Stimulated activated CD4-positive, alpha-beta T cell treated with anti-CD3 and anti-CD28 coated beads, Interleukin-4, amount 100 ng/mL, for 24 hours (primary cell): ENCODE measurements around the gene DDX39B.

Source experiments
- DNase-seq: peaks from one replicate; pipeline ENCODE4 v3.0.0-alpha.2; 2020

Gene DDX39B

DNA sequence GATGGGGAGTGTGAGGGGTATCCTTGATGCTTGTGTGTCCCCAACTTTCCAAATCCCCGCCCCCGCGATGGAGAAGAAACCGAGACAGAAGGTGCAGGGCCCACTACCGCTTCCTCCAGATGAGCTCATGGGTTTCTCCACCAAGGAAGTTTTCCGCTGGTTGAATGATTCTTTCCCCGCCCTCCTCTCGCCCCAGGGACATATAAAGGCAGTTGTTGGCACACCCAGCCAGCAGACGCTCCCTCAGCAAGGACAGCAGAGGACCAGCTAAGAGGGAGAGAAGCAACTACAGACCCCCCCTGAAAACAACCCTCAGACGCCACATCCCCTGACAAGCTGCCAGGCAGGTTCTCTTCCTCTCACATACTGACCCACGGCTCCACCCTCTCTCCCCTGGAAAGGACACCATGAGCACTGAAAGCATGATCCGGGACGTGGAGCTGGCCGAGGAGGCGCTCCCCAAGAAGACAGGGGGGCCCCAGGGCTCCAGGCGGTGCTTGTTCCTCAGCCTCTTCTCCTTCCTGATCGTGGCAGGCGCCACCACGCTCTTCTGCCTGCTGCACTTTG, 33.6 kb upstream of the DDX39B start, which contains the start of gene TNF:
Gene TNF (plus strand): TSS at position 231 of the 567 bp plus-strand sequence. CDS start 177 bp downstream, at position 408.
- DNase-seq = peak; percentile 90

- DNase-seq = peak; percentile 63
Observed at GRCh38 chr6:31574106-31575061, 32.6 kb upstream of the DDX39B start.

DNA sequence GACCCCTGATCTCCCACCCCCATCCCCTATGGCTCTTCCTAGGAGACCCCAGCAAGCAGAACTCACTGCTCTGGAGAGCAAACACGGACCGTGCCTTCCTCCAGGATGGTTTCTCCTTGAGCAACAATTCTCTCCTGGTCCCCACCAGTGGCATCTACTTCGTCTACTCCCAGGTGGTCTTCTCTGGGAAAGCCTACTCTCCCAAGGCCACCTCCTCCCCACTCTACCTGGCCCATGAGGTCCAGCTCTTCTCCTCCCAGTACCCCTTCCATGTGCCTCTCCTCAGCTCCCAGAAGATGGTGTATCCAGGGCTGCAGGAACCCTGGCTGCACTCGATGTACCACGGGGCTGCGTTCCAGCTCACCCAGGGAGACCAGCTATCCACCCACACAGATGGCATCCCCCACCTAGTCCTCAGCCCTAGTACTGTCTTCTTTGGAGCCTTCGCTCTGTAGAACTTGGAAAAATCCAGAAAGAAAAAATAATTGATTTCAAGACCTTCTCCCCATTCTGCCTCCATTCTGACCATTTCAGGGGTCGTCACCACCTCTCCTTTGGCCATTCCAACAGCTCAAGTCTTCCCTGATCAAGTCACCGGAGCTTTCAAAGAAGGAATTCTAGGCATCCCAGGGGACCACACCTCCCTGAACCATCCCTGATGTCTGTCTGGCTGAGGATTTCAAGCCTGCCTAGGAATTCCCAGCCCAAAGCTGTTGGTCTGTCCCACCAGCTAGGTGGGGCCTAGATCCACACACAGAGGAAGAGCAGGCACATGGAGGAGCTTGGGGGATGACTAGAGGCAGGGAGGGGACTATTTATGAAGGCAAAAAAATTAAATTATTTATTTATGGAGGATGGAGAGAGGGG, 31.7 kb upstream of the DDX39B start:
- no peak for DNase-seq

- DNase-seq = peak; percentile 81
Observed at GRCh38 chr6:31572041-31572911, 30.5 kb upstream of the DDX39B start, which contains the start of gene LTA. LTA (plus strand) TSS chr6:31572289; CDS start chr6:31572743, 454 bp downstream.

- no peak for DNase-seq
Observed at GRCh38 chr6:31569861-31570536, 28.2 kb upstream of the DDX39B start.

DNA sequence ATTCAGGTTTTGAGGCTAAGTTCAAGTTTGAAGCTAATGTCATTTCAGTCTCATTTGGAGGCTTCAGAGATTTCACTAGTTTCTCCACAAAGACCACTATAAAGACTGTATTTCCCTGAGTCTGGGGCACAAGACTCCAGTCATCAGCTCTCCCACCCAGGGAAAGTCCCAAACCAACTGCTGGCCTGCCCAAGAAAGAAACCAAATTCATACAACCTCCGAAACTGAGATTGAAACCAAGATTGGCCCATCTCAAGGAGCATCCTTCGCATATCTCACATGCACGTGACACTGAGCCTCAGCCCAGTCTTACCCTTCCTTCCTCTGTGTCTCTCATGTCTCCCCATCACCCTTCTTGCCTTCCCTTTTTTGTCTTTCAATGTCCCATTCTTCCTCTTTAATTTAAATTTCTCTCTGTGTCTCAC, 26.7 kb upstream of the DDX39B start:
- peak; percentile 83 for DNase-seq

DNA sequence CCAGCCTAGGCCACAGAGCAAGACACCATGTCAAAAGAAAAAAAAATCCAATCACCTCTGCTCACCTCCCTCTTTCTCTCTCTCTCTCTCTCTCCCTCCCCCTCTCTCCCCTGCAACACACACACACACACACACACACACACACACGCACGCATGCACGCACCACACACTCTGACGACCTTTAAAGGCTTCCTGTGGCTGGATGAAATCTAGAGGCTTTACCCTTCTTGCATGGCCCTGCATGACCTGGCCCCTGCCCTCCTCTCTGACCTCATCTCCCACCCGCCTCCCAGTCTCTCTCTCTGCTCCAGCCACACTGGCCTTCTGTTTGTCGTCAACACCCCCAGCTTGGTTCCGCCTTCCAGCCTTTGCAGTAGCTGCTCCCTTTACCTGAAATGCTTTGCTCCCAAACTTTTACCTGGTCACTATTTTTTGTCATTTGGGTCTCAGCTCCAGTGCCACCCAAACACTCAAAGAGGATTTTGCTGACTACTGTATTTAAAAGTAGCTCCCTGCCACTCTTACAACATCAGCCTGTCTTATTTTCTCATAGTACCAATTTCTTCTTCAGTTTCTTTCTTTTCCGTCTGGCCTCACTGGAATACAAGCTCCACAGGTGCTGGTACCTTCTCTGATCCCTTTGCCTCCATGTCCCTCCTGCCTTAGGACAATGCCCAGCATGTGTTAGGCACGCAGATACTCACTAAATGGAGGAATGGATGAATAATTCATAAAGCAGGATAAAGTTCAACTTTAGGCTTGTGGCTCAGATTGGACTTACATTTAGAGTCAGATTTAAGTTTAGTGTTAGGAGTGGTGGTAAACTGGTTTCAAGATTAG, 25.9 kb upstream of the DDX39B start:
- DNase-seq = no peak

DNA sequence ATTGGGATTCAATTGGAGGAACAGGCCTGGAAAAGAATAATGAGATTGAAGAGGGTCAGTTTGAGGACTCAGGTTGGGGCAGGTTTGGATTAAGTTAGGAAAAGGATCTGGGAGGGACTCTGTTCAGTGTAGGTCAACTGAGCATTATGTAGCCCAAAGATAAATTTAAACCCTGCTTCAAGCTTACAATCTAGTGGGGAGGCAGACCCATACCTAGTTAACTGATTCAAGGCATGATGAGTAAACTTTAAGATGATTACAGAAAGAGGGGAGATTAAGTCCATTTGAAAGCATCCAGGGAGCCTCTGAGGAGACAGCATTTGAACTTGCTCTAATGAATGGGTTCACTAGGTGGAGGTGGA, 18.9 kb upstream of the DDX39B start:
- DNase-seq = no peak

- DNase-seq = peak; percentile 56
Observed at GRCh38 chr6:31559958-31560696, 18.3 kb upstream of the DDX39B start.

DNA sequence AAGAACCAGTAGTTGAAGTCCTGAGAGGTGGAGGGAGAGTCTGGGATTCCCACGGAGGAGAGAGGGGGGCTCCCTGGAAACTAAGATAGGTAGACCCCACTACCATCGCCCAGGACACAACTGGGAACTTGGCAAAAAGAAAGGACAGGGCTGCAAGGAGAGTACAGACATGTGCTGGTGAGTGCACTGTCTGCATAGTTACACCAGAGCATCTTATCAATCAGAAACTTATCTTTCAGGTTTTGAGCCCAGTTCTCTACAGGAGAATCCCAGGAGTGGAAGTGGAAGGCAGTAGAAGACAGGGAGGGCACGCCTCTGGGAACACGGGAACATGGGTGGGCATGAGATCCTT, 17.8 kb upstream of the DDX39B start:
- DNase-seq = no peak

DNA sequence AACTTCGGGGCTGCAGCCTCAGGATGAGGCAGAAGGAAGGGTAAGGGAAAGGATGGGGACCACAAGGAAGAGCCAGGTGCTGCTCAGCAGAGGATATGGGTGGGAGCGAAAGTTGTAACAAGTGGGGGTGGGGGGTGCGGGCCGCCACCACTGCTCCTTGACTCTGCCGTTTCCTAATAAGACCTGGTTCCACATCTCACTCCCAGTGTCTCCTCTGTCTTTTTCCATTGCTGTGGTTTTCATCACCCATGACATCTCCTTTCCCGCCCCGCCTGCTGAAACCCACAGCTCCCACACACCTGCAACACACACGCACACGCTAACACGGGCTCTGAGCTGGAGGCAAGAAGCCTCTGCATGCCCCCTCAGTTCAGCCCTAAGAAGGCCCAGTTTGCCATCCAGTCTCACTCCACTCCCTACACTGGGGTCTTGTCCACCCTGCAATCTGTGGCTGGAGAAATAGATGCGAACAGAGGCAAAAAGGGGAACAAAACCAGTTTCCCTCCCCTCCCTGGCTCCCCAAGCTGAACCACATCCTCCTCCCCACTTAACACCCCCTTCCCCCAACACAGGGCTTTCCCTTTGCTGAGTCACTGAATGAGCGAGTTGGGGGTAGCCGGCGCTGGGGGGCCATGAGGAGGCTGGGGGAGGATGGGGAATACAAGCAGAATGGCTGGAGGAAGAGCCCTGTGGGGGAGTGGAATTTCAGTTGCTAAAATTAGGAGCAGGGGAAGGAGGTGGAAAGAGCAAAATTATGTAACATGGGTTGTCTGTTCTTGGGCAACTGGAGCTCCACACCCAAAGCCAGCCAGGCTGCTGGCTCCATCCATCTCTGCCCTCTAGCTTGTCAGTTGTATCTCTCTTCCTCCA, 17.1 kb upstream of the DDX39B start:
- DNase-seq = peak; percentile 80

DNA sequence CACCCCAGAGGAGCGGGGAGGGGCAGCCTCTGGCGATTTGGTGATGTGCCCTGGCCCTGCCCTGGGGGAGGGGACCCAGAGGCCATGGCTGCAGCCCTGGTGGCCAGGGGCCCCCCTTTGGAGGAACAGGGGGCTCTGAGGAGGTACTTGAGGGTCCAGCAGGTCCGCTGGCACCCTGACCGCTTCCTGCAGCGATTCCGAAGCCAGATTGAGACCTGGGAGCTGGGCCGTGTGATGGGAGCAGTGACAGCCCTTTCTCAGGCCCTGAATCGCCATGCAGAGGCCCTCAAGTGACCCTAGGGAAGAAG, 16.5 kb upstream of the DDX39B start:
- DNase-seq = no peak

- no peak for DNase-seq
Observed at GRCh38 chr6:31557443-31558317, 15.9 kb upstream of the DDX39B start.

DNA sequence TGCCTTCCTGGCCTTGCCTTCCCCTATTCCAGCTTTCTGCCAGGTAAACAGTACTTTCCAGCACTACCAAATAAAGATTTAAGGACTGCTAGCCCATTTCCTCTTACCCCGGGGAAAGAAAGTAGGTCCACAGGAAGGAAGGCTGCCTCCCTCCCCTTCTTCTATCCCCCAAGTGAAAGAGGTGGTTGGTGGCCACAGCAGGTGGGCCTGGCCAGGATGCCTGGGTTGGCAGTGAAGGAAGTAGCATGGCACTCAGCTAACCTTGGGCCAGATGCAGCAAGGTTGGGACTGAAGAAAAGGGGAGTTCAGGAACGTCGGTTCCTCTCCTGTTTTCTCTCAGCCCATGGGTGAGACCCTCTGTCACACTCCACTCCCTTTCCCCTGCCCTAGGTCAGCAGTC, 14.5 kb upstream of the DDX39B start:
- no peak for DNase-seq

- peak; percentile 77 for DNase-seq
Observed at GRCh38 chr6:31551371-31551770, 9.6 kb upstream of the DDX39B start.

DNA sequence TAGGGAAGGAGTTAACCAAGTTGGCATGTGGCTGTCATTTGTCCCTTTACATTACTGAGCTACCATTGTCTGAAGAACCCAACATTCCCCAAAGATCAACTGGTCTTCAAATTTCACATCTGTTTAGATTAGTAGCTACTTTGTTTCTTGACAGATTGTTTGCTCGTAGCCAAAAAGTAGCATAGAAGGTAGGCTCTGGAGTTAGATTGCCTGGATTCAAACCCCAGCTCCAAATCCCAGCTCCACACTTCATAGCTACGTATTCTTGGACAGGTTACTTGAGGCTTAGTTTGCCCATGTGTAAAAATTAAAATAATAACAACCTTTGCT, 6.7 kb upstream of the DDX39B start:
- DNase-seq = no peak

GRCh38 chr6:31547727-31548543, 6.1 kb upstream of the DDX39B start:
- no peak for DNase-seq
